HG03095 (cell line): Measurements from ENCODE around the gene FRRS1L.
A peak's percentile ranks its signal among the peaks of the same experiment; 100 is the strongest.

ENCODE experiments used
- ATAC-seq: cut with Tn5 transposase; IDR thresholded peaks from one replicate; pipeline ENCODE4 v1.9.1; 2021; ENCODE audit warnings: moderate library complexity; ENCODE audit not compliant: unreplicated experiment

Gene FRRS1L

DNA sequence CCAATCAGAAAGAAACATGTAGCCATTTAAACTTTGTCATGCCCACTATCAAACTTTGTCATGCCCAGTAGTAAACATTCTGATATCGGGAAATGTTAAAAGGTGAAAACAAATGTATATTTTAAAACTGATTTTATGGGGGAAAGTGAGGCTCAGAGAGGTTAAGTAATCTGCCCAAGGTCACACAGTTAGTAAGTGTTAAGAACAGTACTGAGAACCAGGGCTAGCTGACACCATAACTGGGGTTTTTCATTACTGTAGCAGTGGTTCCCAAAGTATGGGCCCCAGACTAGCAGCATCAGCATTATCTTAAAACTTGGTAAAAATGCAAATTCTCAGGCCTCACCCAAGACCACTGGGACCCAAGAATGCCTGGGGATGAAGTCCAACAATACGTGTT is 9.9 kb upstream of the FRRS1L start:
- no peak for ATAC-seq

DNA sequence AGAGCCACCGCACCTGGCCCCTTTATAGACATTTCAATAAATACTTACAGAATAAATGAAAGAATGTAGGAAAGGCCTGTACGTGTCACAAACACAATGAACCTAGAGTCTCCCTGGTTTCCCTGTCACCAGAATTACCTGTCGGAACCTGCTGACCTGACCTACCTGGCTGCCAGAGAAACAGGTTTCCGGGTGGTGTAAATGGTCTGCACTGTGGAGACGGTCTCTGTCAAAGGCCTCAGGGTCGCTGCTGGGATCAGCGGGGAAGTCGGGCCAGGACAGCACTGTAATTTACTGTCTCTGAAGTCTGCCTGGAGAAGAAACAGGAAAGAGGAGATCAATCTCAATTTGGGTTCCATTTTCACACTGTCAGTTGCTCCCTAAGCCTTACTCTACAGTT is 9.3 kb upstream of the FRRS1L start:
- ATAC-seq, result no peak

DNA sequence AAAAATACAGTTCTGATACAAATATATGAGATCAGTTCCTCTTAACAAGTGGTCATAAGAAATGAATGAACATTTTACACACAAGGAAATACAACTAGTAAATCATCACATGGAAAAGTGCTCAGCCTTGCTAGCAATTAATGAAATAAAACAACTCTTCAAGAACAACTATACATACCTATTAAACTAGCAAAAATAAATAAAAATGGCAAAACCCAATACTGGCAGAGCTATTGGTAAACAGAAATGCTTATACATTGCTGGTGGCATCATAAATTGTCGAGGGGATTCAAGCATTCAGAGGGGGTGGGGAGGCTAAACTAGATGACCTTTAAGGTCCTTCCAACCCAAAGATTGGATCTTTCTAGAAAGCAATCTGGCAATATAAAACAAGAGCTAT is 5.9 kb upstream of the FRRS1L start:
- no peak for ATAC-seq

DNA sequence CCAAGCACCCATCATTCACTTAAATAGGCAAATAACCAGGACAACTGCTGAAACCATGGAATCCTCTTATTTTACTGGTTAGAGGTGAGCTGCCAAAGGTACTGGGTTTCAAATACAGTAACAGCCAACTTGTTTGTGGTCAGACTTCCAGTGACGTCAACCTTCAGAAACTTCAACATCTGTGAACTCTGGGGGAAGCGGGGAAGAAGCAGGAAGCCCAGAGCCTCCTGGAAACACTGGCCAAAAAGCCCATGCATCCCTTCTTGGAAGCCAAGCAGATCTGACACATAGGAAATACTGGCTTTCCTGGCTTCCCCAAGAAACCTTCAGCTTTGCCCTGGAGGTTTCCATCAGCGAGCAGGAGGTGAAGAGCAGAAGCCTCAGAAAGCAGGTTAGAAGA is 4.9 kb upstream of the FRRS1L start:
- no peak for ATAC-seq

DNA sequence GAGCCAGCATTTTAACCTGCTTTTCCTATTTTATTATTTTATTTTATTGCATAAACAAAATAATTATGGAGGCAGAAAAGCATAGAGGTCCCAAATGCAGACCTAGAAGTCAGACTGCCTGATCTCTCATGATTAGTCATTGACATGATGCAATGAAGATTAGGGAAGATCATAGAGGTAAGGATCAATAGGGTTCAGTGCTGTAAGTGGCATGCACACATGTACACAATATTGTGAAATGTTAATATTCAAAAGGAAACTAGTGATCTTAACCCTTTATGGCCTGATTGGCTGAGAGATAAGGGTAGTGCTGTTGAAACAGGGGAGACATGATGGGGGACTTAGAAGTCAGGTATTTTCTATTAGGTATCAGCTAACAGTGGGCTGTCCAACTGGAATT is 1.1 kb upstream of the FRRS1L start:
- ATAC-seq, result no peak

DNA sequence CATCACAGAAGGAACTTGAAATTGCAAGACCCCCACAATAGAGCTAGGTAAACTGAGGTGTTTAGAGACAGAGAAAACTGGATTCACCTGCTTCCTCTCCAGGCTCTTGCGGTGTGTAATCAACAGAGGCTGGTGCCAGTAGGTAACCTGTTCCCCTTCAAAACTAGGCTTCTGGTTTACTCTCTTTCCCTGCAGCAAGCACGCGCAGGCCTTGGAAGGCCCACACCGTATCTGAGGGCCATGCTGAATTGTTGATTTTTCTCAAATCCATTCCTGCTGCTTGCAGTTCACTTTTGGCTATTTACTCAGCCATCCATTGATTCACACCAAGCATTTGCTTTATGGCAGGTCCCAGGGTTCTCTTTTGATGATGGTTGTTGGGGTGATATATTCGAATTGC is 667 bp upstream of the FRRS1L start:
- no peak for ATAC-seq

DNA sequence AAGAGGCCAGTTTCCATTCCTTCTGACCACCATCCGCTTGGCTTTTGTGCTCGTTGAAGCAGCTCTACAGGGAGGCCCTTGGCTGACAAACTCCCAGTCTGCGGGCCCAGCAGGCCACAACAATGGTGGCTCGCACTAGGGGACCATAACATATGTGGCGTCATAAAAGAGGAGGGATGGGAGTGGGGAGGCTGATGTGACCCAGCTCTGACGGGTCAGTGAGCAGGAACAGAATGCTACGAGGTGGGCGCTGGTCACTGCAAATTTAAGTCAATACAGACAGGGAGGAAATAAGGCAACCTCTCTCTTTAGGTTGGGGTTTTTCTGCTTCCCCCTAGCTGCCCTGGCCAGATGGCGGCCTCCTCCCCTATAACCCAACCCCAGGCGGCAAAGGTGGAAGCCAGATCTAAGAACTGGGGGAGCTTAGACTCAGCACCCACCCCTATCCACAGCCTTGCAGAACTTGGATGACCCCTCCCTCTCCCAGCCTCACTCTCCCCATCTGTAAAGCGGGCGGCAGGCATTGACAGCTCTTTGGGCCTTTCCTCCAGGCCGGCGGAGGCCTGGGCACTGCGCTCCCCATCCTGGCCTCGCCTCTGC is 778 bp downstream of the FRRS1L start:
- no peak for ATAC-seq

DNA sequence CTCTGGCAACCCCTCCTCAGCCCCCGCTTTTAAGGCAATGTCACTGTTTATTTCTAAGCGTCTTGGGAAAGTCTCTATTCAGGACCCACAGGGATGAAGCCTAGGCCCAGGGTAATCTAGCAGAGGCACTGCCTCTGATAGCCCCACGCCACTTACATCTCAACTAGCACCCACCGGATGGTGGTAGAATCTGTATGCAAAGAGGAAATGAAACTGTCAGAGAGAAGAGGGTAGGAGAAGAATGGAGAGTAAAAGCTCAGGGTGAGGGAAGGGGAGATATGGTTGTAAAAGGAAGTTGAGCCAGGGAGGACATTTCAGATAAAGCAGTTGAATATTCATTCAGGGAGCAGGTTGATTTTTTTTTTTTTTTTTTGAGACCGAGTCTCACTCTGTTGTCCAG is 3.0 kb downstream of the FRRS1L start:
- no peak for ATAC-seq

DNA sequence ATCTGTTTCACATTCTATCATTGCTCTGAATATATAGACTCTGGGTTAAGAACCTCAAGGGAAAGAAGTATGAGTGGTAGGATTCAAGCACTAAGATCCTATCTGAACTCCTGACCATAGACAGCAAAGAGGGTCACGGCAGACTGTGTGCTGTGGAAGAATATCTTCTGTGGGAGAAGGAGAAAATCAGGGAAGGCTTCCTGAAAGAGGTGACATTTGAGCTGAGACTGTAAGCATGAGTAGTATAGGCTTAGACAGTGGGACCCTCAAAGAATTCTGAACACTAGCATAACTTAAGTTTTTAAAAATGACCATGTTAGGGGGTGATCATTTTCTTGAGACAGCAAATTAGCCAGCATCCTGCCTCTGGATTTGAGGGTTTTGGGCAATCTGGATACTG is 3.9 kb downstream of the FRRS1L start:
- ATAC-seq, result no peak

DNA sequence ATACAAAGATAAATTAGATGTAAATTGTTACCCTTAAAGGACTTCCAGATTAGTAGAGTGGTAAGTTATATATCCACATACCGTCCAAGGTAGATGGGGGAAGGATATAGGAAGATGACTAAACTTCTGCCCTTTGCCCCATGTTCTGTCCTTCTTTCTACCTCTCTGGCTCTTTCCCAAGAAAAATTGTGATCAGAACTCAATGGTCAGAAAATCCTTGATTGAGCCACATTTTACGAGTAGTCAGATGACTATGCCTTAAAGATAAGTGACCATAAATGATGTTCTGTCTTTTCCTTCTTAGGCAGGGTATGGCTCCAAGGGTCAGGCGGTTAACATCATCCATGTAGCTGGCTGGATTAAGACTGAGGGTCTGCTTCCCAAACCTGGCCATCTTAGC is 4.4 kb downstream of the FRRS1L start:
- ATAC-seq, result no peak

DNA sequence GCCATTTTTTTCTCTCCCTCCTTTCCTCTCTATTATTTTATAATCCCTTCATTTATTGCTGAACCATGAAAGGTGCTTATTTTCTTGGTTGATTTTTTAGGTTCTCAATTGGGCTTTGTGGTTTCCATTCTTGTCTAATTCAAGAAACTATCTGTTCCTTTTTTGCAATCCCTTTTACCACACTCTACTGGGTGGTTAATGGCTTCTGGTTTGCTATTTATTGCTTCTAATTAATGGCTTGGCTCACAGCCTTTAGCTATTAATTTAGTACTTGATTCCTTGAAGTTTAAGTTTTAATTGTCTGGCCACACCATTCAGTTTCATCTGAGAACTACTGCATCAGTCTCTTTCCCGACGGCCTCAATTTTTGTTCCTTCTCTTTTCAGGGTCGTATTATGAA is 5.6 kb downstream of the FRRS1L start:
- no peak for ATAC-seq

DNA sequence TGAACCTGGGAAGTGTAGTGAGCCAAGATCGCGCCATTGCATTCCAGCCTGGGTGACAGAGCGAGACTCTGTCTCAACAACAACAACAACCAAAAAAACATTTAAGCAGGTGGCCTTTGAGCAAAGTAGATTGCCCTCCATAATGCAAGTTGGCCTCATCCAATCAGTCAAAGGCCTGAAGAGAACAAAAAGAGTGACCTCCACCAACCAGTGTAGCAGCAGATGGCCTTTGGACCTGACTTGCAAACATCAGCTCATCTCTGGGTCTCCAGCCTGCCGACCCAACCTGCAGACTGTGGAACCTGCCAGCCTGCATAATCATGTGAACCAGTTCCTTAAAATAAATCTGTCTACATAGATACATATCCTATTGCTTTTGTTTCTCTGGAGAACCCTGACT is 7.5 kb downstream of the FRRS1L start:
- no peak for ATAC-seq

DNA sequence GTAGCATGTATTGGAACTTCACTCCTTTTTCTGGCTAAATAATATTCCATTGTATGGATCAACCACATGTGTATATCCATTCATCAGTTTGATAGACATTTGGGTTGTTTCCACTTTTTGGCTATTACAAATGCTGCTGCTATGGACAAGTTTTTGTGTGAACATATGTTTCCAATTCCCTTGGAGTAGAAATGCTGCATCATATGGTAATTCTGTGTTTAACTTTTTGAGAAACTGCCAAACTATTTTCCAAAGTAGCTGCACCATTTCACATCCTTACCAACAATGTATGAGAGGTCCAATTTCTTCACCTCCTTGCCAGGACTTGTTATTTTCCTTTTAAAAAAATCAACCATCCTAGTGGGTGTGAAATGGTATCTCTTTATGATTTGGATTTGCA is 8.4 kb downstream of the FRRS1L start:
- ATAC-seq, result no peak

DNA sequence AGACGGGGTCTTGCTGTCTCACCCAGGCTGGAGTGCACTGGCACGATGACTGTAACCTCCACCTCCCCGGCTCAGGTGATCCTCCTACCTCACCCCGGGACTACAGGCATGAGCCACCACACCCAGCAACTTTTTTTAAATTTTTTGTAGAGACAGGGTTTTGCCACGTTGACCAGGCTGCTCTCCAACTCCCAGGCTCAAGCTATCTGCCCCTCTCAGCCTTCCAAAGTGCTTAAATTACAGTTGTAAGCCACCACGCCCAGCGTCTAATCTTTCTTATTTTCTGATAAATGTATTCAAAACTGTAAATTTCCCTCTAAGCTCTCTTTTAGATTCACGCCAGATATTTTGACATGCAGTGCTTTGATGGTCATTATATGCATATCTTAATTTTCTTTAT is 10.3 kb downstream of the FRRS1L start:
- ATAC-seq, result no peak

DNA sequence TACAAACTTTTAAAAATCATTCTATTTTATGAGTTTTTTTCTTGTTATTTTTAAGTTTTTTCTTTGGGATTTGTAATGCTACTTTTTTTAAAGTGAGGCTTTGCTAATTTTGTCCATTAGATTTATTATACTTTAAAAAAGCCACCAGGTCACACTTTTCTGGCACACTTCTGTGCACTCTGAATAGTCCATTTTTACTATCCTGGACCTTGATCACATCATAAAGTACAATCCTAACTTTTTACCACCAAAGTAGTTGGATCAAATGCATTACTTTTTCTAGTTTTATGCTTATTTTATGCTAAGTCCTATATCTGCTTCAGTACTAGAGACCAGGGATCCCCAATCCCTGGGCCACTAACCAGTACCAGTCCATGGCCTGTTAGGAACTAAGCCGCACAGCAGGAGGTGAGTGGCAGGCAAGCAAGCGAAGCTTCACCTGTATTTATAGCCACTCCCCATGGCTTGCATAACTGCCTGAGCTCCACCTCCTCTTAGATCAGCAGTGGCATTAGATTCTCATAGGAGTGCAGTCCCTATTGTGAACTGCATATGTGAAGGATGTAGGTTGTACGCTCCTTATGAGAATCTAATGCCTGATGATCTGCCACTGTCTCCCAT is 16.0 kb downstream of the FRRS1L start:
- ATAC-seq, result no peak

DNA sequence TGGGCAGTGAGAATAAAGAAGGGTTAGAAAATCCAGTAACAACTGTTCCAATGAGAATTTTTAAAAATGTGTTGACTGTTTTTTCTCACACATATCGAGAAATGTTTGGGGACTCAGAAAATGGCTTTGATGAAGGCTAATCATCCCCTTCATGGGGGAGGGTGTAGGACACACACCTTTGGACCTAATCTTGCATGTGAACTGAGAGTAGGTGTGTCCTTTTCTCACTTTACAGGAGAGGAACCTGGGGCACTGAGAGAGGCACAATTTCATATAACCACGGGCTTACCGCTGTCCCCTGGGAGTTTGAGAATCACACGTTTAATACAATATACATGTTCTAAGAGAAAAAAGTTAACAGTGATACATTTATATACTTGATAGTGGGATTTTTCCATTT is 17.3 kb downstream of the FRRS1L start:
- ATAC-seq, result no peak

DNA sequence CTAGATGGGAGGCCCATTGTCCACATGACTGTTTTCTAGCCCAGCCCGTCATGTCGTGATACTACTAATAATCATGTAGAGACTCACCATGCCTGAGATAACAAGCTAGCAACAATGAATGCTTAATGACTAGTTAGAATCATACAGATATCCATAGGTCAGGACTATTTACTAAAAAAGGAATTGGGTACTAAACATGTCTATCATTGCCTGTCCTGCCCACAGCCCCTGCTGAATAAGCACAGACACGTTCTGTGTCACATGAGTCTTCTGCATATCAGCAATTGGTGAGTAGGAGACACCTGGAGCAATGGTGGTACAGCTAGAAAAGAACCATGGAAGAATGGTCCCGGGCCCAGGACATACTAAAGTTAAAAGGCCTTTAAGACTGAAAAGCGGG is 18.0 kb downstream of the FRRS1L start:
- no peak for ATAC-seq

DNA sequence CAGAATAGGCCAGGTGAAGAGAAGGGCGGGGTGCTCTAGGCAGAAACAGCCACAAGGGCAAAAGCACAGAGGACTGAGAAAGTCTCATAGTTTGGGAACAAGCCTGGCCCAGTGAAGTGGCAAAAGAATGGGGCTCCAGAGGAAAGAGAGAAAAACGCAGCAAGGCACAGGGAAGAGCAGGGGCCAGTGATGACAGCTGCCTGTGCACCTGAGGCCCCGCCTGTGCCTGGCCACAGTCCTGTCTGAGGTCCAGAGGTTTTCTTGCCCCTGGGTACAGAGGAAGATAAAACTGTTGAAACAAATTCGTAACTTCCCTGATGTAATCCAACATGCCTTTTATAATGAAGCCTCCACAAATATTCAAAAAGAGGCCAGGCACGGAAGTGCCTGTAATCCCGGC is 22.0 kb downstream of the FRRS1L start:
- ATAC-seq, result no peak

DNA sequence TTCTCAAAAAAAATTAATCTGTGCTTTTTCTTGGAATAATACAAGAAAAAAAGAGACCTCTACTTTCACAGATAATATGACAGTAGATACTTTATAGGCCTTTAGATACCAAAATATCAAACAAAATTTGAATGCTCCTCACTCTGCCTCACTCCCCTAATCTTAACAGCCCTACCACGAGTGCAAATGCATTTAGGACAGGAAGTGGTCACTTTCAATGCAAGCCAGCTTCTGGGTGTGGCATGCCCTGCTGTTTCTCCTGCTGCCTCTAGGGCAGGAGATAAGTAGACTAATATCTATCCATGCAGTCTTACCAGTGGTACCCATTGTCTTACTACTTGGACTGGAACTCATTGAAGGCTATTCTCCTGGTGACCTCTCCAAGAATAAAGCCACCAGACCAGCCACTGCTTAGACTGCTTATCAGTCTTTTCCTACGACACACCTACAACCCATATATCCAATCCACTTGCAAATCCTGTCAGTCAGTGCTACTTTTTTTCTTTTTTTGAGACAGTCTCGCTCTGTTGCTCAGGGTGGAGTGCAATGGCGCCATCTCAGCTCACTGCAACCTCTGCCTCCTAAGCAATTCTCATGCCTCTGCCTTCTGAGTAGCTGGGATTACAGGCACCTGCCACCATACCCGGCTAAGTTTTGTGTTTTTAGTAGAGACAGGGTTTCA is 23.0 kb downstream of the FRRS1L start:
- ATAC-seq, result peak; percentile 96

DNA sequence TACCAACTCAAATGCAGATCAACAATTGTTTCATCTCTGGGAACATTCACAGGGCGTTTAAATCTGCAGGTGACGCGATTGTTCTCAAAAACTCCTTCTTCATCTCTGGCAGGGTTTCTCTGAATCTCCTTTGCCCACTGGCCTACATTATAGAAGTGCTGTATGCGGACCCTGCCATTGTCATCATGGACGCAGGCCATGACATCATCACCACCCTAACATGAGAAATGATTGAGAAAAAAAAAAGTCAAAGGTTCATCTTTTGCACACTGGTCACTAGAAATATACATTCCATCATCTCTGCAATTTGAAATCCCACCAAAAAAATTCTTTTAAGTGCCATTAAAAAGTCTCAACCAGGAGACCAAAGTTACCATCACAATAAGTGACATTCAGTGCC is 25.7 kb downstream of the FRRS1L start:
- no peak for ATAC-seq

DNA sequence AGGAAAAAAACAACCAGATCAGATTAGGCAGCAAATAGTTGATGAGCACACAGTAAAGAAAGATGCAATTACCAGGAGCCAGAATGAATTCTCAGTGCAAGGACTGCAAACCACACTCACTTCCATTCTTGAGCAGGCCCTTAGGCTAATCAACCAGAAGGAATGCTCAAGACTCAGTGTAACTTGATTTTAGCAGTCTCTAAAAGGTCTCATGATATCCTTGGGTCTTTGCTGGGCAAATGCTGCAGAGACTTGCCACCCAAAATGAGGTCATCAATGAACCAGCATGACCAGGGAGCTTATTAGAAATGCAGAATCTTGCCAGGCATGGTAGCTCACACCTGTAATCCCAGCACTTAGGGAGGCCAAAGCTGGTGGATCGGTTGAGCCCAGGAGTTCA is 27.2 kb downstream of the FRRS1L start:
- no peak for ATAC-seq

DNA sequence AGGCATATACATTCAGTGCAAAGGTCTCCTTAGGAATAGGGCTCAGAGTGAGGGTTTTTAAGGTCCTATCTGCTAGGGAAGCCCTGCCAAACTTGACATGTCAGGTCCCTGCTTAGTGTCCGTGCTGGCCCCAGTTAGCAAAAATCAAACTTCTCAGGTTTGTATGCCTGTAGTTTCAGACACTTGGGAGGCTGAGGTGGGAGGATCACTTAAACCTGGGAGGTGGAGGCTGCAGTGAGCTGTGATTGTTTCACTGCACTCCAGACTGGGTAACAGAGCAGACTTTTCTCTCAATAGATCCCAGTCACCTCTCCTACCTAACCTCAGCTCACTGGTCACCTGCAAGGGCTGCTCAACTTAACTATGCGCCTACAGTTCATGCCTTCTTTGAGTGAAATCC is 28.6 kb downstream of the FRRS1L start:
- ATAC-seq, result no peak

DNA sequence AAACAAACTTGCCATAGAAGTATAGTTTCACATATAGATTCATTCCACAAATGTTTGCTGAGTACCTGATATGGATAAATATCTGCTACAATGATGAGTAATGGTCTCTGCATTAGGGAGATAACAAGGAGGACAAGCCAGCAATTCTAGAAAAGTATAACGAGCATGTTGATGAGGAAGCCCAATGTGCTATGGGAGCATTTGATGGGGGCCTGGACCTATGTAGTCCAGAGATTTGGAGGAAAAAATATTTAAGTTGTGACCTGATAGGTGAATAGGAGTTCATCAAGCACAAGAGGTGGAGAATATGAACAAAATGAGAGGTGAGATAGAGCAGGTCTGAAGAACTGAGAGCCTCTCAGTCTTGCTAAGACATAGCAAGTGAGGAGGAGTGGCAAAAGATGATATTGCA is 32.9 kb downstream of the FRRS1L start:
- no peak for ATAC-seq
